ENCODE results near the gene BICDL1.

DNA sequence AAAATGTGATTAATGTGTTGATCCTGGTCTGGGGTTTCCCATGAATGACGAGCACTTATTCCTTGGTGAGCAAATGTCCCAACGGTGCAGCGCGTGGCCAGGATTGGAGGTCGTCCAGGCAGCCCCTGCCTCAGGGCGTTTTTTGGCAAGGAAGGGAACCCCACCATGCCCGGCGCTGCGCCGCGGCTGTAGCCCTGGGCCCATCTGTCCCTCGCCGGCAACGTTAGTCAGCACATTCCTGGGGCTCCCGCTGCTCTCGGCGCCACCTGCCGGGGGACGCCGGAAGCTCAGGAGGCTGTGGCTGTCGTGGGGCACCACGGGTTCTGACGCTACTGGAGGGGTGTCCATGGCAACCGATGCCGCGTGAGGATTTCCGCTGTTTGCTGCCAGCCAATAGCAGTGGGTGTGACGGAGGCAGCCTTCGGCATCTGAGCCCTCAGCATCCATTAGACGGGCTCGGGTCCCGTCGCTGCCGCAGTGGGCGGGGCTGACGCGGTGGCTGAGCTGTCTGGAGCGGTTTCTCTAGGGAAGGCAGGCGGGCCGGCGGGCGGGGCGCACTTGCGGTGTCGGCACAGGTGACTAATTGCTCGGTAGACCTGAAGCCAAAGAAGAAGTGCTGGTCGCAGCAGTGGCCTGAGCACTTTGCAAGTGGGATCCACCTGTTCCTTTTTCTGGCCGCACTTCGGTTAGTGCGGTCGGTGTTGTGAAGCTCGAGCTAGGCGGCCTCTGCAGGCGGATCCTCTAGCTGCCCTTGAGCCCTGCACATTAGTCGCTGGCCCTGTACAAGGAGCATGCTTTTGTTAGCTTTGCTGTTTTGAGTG is 98.0 kb downstream of the BICDL1 start:
- TF ChIP-seq, protein P1, sequence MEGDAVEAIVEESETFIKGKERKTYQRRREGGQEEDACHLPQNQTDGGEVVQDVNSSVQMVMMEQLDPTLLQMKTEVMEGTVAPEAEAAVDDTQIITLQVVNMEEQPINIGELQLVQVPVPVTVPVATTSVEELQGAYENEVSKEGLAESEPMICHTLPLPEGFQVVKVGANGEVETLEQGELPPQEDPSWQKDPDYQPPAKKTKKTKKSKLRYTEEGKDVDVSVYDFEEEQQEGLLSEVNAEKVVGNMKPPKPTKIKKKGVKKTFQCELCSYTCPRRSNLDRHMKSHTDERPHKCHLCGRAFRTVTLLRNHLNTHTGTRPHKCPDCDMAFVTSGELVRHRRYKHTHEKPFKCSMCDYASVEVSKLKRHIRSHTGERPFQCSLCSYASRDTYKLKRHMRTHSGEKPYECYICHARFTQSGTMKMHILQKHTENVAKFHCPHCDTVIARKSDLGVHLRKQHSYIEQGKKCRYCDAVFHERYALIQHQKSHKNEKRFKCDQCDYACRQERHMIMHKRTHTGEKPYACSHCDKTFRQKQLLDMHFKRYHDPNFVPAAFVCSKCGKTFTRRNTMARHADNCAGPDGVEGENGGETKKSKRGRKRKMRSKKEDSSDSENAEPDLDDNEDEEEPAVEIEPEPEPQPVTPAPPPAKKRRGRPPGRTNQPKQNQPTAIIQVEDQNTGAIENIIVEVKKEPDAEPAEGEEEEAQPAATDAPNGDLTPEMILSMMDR (IDR thresholded peaks at IDR 0.05): peak; percentile 95 to 99
- TF ChIP-seq POLR2AphosphoS5 (IDR thresholded peaks at IDR 0.05) (peak in 2 of 3 donors; percentile 82 to 97), POLR2A (IDR thresholded peaks at IDR 0.05) (no peak), EP300 (IDR thresholded peaks at IDR 0.05) (peak; percentile 50)

All from suprapubic skin (tissue), 4 donors.